ENCODE results near the gene SLC29A1. TPM values are rescaled to one million over a fixed set of nuclear protein-coding genes. Genes with fewer than 3 reads are reported as not detected.

SLC29A1 gene
- total RNA-seq, 4 donors from 2014 or later = 101 to 281 (median 134) TPM

DNA sequence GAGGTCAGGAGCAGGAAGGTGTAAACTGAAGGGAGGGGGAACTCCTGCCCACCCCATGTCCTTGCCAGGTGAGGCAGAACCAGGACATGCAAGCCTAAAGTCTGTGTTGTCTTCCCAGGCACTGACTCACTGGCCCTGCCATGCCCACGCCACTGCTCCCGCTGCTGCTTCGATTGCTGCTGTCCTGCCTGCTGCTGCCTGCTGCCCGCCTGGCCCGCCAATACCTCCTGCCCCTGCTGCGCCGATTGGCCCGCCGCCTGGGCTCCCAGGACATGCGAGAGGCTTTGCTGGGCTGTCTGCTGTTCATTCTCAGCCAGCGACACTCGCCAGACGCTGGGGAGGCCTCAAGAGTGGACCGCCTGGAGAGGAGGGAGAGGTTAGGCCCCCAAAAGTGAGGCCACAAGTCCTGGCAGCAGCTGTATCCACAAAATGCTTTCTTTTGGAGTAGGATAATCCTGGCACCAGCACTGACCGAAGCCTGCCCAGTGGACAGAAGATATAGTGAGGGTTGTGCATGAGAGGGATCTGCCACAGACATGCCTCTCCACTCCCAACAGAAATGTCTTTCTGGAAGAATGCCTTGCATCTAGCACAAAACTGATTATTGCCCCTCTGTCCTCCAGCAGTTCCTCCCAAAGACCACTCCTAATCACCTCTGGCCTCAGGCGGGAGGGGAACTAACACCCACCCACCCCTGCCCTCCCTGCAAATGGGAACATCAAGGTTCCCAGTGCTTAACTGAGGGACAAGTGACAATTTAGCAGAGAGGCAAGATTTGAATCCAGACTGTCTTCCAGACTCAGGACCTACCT is 5.9 kb upstream of the SLC29A1 start:
- TF ChIP-seq POLR2AphosphoS5 (IDR thresholded peaks at IDR 0.05) (no peak), POLR2A (IDR thresholded peaks at IDR 0.05) (no peak), EP300 (IDR thresholded peaks at IDR 0.05) (no peak)
- TF ChIP-seq, protein P1, sequence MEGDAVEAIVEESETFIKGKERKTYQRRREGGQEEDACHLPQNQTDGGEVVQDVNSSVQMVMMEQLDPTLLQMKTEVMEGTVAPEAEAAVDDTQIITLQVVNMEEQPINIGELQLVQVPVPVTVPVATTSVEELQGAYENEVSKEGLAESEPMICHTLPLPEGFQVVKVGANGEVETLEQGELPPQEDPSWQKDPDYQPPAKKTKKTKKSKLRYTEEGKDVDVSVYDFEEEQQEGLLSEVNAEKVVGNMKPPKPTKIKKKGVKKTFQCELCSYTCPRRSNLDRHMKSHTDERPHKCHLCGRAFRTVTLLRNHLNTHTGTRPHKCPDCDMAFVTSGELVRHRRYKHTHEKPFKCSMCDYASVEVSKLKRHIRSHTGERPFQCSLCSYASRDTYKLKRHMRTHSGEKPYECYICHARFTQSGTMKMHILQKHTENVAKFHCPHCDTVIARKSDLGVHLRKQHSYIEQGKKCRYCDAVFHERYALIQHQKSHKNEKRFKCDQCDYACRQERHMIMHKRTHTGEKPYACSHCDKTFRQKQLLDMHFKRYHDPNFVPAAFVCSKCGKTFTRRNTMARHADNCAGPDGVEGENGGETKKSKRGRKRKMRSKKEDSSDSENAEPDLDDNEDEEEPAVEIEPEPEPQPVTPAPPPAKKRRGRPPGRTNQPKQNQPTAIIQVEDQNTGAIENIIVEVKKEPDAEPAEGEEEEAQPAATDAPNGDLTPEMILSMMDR (IDR thresholded peaks at IDR 0.05) = no peak
- Histone ChIP-seq H3K27me3 (no peaks in the 10 kb centered on the region), H3K4me1 (peaks cover 1 to 68% (median 38%) of the 10 kb centered on the region in 3 donors), H3K4me3 (no peak overlapping the region), H3K36me3 (no peaks in the 10 kb centered on the region), H3K9me3 (no peaks in the 10 kb centered on the region), H3K27ac (peak overlapping the region in 3 of 4 donors; percentile 98 to 99 (median 99))
- ATAC-seq = no peak
- 60% methylated on average over 4 of the region's 16 CpGs; no CpG with 5 or more reads in 1 of the 2 donors for WGBS, 2 donors (ENCODE audit: low coverage in 1 of 2)

DNA sequence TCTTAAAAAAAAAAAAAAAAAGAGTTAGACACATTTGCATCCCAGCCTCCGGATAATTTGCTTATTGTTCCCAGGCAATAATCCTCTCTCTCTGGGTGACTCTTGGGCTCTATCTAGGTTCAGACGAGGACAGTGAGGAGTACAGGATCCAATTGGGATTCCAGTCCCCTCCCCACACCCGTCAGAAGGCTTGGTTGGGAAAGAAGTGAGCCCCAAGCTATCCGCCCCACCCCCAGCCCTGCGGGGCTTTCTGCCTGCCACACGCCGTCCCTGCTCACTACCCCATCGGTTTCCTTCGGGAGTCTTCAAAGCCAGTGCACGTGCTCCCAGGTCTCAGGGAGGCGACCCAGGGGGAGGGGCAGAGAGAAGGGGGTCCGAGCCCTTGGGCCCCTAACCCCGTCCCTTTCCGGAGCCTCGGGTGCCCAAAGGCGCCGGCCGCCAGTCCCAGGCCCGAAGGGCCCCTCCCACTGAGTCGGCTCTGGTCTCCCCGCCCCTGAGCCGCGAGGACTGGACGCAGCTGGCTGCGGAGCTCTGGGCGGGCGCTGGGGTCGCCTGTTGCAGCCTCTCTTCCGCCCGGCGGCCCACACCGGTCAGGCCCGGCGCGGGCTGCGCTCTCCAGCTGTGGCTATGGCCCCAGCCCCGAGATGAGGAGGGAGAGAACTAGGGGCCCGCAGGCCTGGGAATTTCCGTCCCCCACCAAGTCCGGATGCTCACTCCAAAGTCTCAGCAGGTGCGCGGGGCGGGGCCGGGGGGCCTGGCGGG is 4.2 kb upstream of the SLC29A1 start:
- peak; percentile 78 for ATAC-seq
- H3K4me1 ChIP-seq = peaks cover 3 to 82% (median 38%) of the 10 kb centered on the region in 3 donors
- no peaks in the 10 kb centered on the region for H3K27me3 ChIP-seq
- no peaks in the 10 kb centered on the region for H3K9me3 ChIP-seq
- 0 to 4% methylated on average over 2 to 5 of the region's 45 CpGs for WGBS, 2 donors (ENCODE audit: low coverage in 1 of 2)
- H3K36me3 ChIP-seq = no peaks in the 10 kb centered on the region
- H3K27ac ChIP-seq = peak overlapping the region; percentile 76 to 99 (median 98)
- TF ChIP-seq, protein P1 (IDR thresholded peaks at IDR 0.05) = peak in 1 of 4 experiments; percentile 4
- TF ChIP-seq POLR2AphosphoS5 (IDR thresholded peaks at IDR 0.05) (peak; percentile 58), POLR2A (IDR thresholded peaks at IDR 0.05) (peak; percentile 79 to 83), EP300 (IDR thresholded peaks at IDR 0.05) (no peak)
- peak overlapping the region; percentile 56 to 70 for H3K4me3 ChIP-seq

DNA sequence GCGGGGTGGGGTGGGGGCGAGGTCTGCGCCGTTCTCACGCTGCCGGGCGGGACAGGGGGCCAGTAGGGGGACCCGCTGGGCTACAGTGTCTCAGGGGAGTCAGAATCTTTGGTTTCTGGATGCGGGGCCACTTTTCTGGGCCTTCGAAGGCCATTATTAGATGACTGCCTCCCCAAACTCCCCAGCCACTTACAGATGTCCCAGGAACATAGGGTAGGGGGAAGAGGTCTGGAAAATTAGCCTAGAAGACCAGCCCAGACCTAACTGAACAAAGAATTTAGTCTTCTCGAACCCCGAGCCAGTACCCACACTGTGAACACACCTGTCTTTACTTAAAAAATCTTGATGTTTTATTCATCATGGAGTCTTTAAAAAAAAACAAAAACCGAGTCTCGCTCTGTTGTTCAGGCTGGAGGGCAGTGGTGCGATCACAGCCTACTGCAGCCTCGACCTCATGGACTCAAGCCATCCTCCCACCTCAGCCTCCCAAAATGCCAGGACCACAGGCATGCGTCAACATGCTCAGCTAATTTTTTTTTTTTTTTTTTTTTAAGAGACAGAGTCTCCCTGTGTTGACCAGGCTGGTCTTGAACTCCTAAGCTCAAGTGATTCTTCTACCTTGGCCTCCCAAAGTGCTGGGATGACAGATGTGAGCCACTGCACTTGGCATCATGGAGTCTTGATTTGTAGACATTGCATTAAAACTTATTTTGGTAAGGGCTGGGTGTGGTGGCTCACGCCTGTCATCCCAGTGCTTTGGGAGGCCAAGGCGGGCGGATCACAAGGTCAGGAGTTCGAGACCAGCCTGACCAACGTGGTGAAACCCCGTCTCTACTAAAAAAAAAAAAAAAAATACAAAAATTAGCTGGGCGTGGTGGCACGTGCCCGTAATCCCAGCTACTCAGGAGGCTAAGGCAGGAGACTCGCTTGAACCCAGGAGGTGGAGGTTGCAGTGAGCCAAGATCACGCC is 3.3 kb upstream of the SLC29A1 start:
- H3K4me3 ChIP-seq = peak overlapping the region; percentile 56 to 70
- no peaks in the 10 kb centered on the region for H3K9me3 ChIP-seq
- no peaks in the 10 kb centered on the region for H3K36me3 ChIP-seq
- ATAC-seq = no peak
- WGBS, 2 donors (ENCODE audit: low coverage in 1 of 2) = 39 to 76% methylated on average over 7 to 15 of the region's 28 CpGs
- H3K27me3 ChIP-seq = no peaks in the 10 kb centered on the region
- peaks cover 3 to 90% (median 47%) of the 10 kb centered on the region in 3 donors for H3K4me1 ChIP-seq
- no peak for TF ChIP-seq POLR2A (IDR thresholded peaks at IDR 0.05)
- TF ChIP-seq EP300 (IDR thresholded peaks at IDR 0.05) = no peak
- TF ChIP-seq, protein P1 (IDR thresholded peaks at IDR 0.05) = no peak
- no peak for TF ChIP-seq POLR2AphosphoS5 (IDR thresholded peaks at IDR 0.05)
- H3K27ac ChIP-seq = peak overlapping the region; percentile 76 to 99 (median 98)

DNA sequence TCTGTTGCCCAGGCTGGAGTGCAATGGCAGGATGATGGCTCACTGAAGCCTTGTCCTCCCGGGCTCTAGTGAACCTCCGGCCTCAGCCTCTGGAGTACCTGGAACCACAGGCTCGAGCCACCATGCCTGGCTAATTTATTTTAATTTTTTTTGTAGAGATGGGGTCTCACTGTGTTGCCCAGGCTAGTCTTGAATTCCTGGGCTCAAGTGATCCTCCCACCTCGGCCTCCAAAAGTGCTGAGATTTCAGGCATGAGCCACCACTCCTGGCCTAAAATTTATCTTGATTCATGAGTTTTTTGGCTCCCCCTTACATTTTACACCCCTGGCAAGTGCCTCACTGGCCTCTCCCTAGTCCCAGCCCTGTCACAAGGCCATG is 2.5 kb upstream of the SLC29A1 start:
- 60 to 66% methylated on average over 4 of the region's 4 CpGs for WGBS, 2 donors (ENCODE audit: low coverage in 1 of 2)
- H3K4me3 ChIP-seq = peak overlapping the region in 1 of 2 donors; percentile 86
- H3K4me1 ChIP-seq = peaks cover 3 to 97% (median 55%) of the 10 kb centered on the region in 3 donors
- no peak for ATAC-seq
- no peaks in the 10 kb centered on the region for H3K27me3 ChIP-seq
- no peaks in the 10 kb centered on the region for H3K9me3 ChIP-seq
- H3K27ac ChIP-seq = peak overlapping the region; percentile 76 to 99 (median 98)
- TF ChIP-seq EP300 (IDR thresholded peaks at IDR 0.05) = no peak
- no peak for TF ChIP-seq POLR2A (IDR thresholded peaks at IDR 0.05)
- no peak for TF ChIP-seq POLR2AphosphoS5 (IDR thresholded peaks at IDR 0.05)
- TF ChIP-seq, protein P1 (IDR thresholded peaks at IDR 0.05) = no peak
- no peaks in the 10 kb centered on the region for H3K36me3 ChIP-seq
